Amygdala (tissue), 56 donors: Measurements from ENCODE around the gene MRPS15.

Experiments
- DNase-seq, 56 donors: peaks; one replicate each; lab custom pipeline; 2025; lab: John Stamatoyannopoulos, UW

MRPS15 gene

DNA sequence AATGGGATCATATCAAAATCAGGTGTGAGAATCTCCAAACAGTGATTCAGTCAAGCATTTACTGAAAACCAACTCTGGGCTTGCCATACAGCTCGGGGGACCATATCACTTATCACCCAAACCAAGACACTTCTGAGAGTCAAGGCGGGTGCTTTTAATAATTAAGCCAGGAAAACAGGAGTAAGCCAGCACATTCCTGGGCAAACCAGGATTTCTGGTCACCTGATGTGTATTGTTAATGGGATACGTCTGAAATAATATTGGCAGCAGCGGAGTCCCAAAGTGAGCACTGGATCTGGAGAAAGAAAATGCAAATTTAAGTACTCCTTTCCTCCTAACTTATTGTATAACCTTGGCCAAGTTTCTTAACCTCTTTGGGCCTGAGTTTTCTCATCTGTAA is 31.6 kb downstream of the MRPS15 start:
- no peak for DNase-seq

DNA sequence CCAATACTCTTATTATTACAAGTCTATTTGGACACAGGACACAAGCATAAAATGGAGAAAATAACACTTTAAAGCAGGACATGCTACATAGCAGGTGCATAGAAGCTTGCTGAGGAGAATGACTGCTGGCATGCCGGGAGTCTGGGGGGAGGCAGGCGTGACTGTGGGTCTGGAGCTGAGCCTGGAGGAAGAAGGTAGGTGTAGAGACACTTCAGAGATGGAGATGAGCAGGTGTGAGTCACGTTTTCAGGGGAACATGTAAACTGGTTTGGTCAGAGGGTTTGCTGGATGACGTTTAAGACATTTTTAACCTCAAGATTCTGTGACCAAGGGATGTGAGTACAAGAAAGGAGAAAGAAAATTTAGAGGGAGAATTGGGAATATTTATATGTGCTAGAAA is 38.4 kb downstream of the MRPS15 start:
- no peak for DNase-seq

DNA sequence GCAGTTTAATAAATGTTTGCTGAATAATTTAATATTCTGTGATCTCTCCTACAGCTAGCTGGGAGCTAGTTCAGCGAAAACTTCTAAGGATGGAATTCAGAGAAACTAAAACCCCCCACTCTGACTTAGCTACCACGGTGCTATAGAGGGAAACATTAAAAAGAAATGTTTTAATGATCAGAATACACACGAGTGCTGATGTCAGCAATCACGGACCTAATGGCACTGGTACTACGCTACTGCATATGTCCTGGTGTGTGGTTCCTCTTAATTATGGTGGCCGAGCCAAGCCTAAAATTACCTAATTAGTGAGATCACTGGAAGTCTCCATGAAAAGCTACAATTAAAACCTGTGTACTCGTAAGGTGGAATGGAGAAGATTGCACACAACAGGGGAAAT is 42.5 kb downstream of the MRPS15 start:
- DNase-seq = no peak

DNA sequence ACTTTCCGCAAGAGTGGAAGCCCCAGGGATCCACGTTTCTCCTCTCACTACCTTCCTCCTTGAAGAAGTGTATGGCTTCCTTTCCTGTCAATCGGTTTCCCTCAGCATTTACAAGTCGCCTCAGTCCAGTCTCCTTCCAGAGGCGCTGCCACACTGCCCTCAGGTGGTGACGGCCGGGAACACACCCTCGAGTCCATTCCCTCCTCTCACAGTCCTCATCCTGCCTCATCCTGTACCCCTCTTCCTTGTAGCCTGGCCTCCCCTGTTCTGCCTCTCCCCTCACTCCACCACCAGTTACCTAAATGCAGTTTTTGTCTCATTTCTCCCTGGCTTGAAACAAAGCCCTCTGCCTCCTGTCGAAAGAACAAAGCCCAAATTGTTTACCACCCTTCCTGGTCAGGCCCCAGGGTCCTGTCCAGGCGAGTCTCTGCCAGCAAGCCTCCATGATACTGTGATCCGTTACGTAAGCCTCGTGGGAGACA is 43.3 kb downstream of the MRPS15 start:
- peak in 55 of 56 donors; percentile 10 to 93 (median 70) for DNase-seq

DNA sequence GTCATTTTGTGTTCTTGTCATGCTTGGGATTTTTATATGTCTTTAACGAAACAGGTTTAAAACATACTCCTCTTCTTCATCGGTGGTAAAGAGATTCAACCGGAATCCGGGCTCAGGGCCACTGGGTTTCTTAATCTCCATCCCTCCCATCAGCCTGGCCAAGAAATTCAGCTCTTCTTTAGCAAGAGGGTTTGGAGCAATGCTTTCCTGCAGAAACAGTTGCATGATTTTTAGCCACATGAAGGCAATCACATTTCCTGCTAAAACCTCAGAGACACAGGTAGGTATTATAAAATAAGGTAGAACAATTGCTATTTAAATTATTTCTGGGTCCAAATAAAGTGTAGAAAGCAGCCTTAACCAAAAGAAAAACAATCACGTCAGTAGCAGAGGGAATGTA is 43.8 kb downstream of the MRPS15 start:
- DNase-seq = no peak

DNA sequence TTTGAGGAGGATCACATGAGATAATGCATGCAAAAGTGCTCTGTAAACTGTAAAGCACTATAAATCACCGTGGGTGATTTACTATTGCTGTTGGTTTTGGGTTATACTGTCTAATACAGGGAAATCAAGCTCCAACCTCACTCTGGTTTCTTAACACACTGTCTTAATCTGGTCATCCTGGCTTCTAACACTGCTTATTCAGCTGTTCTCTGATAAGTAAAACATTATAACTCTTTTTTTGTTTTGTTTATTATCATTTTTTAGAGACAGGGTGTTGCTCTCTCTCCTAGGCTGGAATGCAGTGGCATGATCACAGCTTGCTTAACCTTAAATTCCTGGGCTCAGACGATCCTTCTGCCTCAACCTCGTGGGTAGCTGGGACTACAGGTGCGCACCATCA is 44.6 kb downstream of the MRPS15 start:
- no peak for DNase-seq

GRCh38 chr1:36419140-36419539 is 45.0 kb downstream of the MRPS15 start:
- DNase-seq = no peak

DNA sequence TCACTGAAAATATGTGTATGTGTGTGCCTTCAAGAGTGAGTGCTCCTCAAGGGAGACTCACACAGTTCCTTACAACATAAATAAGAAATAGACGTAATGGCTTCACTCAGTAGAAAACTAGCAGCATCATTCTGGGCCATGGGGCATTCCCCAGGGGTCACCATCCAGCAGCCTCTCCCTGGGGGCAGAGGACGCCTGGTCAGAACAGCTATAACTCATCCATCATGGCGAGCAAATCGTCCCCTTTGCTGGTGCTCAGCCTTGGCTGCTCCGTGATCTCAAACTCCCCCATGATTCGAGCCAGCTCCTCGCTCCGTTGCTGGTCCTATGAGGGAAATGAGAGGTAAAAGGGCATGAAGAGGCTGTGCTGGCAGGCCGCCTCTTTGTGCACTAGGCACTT is 46.3 kb downstream of the MRPS15 start:
- no peak for DNase-seq

GRCh38 chr1:36415661-36416326 is 48.4 kb downstream of the MRPS15 start:
- DNase-seq = no peak

DNA sequence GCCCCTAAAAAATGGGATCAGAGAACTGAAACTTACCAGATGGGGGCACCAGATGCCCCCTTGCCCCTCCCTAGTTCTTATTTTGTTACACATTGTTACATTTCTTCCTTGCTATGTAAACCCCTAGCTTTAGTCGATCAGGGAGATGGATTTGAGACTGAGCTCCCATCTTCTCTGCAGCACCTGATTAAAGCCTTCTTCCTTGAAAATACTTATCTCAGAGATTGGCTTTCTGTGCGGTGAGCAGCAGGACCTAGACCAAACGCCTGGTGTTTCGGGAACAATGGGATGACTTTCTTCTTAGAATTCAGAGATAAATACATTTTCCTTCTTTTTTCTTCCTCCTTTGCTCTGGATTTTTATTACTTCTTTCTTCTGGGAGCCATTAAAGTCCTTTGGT is 49.8 kb downstream of the MRPS15 start:
- DNase-seq = no peak

- peak in 7 of 56 donors; percentile 7 to 44 (median 13) for DNase-seq
Observed at GRCh38 chr1:36411674-36412648, 52.2 kb downstream of the MRPS15 start.

- DNase-seq = no peak
Observed at GRCh38 chr1:36408479-36408878, 55.7 kb downstream of the MRPS15 start.

GRCh38 chr1:36406440-36406839 is 57.7 kb downstream of the MRPS15 start:
- DNase-seq = no peak
